Tibial nerve (tissue), 4 donors: Measurements from ENCODE around the gene SFTPB. TPM values are rescaled to one million over a fixed set of nuclear protein-coding genes. Genes with fewer than 3 reads are reported as not detected.

Source experiments
- DNase-seq, 2 donors: peaks; one replicate each; pipeline ENCODE4 v3.0.0-alpha.2; 2019; ENCODE audit warnings: low spot score in 2 of 2
- H3K27ac ChIP-seq, 4 donors: fragments of 200-600 bp; sonication (generic) in 3 of 4; one replicate each; pipeline ENCODE4 v1.5.1; 2017 to 2019; ENCODE audit warnings: mild to moderate bottlenecking in 1 of 4
- H3K27me3 ChIP-seq, 2 donors: fragments of 200-600 bp; sonication (generic) in 1 of 2; one replicate each; pipeline versions ENCODE4 v1.5.1 to v1.6.0; 2017 to 2019
- H3K36me3 ChIP-seq, 3 donors: fragments of 200-600 bp; sonication (generic); one replicate each; pipeline ENCODE4 v1.5.1; 2018 to 2019
- H3K4me1 ChIP-seq, 4 donors: fragments of 200-600 bp; sonication (generic) in 3 of 4; one replicate each; pipeline ENCODE4 v1.5.1; 2017 to 2019
- H3K4me3 ChIP-seq, 4 donors: fragments of 200-600 bp; sonication (generic) in 3 of 4; one replicate each; pipeline ENCODE4 v1.5.1; 2017 to 2019; ENCODE audit warnings: mild to moderate bottlenecking in 1 of 4, moderate library complexity in 1 of 4
- H3K9me3 ChIP-seq, 4 donors: fragments of 200-600 bp; sonication (generic) in 3 of 4; one replicate each; pipeline ENCODE4 v1.5.1; 2017 to 2019
- EP300 ChIP-seq, 2 donors: sonication (generic); formaldehyde crosslinking; IDR thresholded peaks; one replicate each; pipeline ENCODE4 v1.6.1; 2017; ENCODE audit warnings: antibody characterized with exemption in 2 of 2, mild to moderate bottlenecking in 1 of 2
- POLR2A ChIP-seq, 2 donors: fragments of 450-650 bp; IDR thresholded peaks; one replicate each; pipeline ENCODE4 v1.6.1; 2017; ENCODE audit warnings: antibody characterized with exemption in 2 of 2, mild to moderate bottlenecking in 2 of 2, moderate library complexity in 2 of 2
- WGBS, 2 donors: methylation state at CpG; one replicate each; pipeline ENCODE4 v1.1.5; 2018; 5-methylcytosine and 5-hydroxymethylcytosine counted together
- total RNA-seq, 4 donors: library from RNA; depleted of rRNA; stranded (reverse); fragments of >200 nt; gene quantifications; one replicate each; pipeline ENCODE4 v1.1.0, GENCODE V29; 2016
- TF ChIP-seq, protein P1 (sequence below), 5 experiments: fragments of 200-600 bp in 3 of 5; fragments of 450-650 bp in 2 of 5; sonication (generic) in 3 of 5; IDR thresholded peaks; one replicate each; pipeline ENCODE4 v1.5.1; 2016 to 2019; ENCODE audit warnings: antibody characterized with exemption in 5 of 5, mild to moderate bottlenecking in 3 of 5, moderate library complexity in 2 of 5

SFTPB gene
- total RNA-seq, 4 donors from 2014 or later: not detected

DNA sequence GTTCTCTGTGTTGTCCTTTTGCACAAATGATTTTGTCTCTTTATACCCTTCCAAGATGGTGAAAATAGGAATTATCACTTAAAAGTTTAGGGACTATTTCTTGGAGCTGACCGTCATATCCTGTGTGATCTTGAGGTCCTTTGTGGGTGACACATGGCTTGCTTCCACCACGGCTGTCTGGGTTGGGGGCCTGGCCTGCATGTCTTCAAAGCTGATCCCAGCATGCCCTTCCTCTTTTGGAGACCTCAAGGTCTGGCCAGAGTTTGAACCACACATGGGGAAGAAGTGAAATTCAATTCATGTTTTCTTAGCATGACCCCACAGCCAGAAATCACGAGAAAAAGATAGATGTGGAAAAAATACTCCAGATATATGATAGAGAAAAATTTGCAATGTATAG, 14.0 kb downstream of the SFTPB start:
- DNase-seq: no peak
- Histone ChIP-seq H3K4me3 (no peak overlapping the region), H3K27ac (no peak overlapping the region), H3K36me3 (peaks cover 0 to 79% (median 14%) of the 10 kb centered on the region in 3 donors), H3K9me3 (no peaks in the 10 kb centered on the region), H3K4me1 (no peaks in the 10 kb centered on the region), H3K27me3 (no peaks in the 10 kb centered on the region)
- no peak for TF ChIP-seq EP300 (IDR thresholded peaks at IDR 0.05)
- no peak for TF ChIP-seq POLR2A (IDR thresholded peaks at IDR 0.05)
- TF ChIP-seq, protein P1, sequence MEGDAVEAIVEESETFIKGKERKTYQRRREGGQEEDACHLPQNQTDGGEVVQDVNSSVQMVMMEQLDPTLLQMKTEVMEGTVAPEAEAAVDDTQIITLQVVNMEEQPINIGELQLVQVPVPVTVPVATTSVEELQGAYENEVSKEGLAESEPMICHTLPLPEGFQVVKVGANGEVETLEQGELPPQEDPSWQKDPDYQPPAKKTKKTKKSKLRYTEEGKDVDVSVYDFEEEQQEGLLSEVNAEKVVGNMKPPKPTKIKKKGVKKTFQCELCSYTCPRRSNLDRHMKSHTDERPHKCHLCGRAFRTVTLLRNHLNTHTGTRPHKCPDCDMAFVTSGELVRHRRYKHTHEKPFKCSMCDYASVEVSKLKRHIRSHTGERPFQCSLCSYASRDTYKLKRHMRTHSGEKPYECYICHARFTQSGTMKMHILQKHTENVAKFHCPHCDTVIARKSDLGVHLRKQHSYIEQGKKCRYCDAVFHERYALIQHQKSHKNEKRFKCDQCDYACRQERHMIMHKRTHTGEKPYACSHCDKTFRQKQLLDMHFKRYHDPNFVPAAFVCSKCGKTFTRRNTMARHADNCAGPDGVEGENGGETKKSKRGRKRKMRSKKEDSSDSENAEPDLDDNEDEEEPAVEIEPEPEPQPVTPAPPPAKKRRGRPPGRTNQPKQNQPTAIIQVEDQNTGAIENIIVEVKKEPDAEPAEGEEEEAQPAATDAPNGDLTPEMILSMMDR (IDR thresholded peaks at IDR 0.05): no peak
- WGBS, 2 donors: 69 to 71% methylated on average over 3 of the region's 3 CpGs

DNA sequence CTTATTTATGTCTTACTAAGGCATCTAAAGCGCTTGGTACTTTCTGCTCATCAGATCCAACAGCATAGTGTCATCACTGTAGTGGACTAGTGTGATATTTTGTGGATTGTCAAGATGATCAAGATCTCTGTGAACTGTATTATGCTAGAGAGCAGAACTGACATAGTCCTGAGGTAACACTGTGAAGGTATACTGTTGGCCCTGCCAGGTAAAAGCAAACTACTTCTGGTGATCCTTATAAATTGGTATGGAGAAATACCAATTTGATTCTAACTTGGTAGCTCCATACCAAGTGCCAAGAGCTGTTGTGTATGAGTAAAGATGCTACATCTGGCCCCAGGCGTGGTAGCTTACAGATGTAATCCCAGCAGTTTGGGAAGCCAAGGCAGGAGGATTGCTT, 15.9 kb downstream of the SFTPB start:
- H3K4me3 ChIP-seq: no peak overlapping the region
- H3K9me3 ChIP-seq: no peaks in the 10 kb centered on the region
- H3K27ac ChIP-seq: peak overlapping the region in 1 of 4 donors; percentile 58
- no peaks in the 10 kb centered on the region for H3K27me3 ChIP-seq
- DNase-seq: no peak
- peaks cover 4 to 81% (median 20%) of the 10 kb centered on the region in 3 donors for H3K36me3 ChIP-seq
- TF ChIP-seq POLR2A (IDR thresholded peaks at IDR 0.05) (no peak), EP300 (IDR thresholded peaks at IDR 0.05) (no peak)
- TF ChIP-seq, protein P1 (IDR thresholded peaks at IDR 0.05): no peak
- no peaks in the 10 kb centered on the region for H3K4me1 ChIP-seq
- WGBS, 2 donors: 98 to 100% methylated on average over 2 of the region's 2 CpGs

DNA sequence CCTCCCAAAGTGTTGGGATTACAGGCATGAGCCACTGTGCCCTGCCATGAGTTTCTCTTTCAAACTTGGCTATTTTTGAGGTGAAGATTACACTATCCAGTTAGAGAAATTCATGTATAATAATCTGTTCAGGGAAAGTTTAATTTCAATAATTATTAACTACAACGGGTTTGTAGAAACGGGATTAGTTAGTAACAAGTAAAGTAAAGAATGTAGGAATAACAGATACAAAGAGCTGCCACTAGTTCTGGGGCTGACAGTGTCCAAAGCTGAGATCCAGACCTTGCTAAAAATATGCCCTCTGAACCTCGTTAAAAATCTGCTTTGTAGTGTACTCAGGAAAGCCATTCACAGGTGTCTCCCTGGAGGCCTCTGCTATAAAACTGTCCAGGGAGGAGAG, 16.9 kb downstream of the SFTPB start:
- 83 to 86% methylated on average over 3 of the region's 3 CpGs for WGBS, 2 donors
- Histone ChIP-seq H3K9me3 (no peaks in the 10 kb centered on the region), H3K4me1 (no peaks in the 10 kb centered on the region), H3K27ac (no peak overlapping the region), H3K27me3 (no peaks in the 10 kb centered on the region), H3K36me3 (peaks cover 4 to 82% (median 22%) of the 10 kb centered on the region in 3 donors), H3K4me3 (no peak overlapping the region)
- no peak for DNase-seq
- TF ChIP-seq POLR2A (IDR thresholded peaks at IDR 0.05): no peak
- no peak for TF ChIP-seq EP300 (IDR thresholded peaks at IDR 0.05)
- TF ChIP-seq, protein P1 (IDR thresholded peaks at IDR 0.05): no peak

DNA sequence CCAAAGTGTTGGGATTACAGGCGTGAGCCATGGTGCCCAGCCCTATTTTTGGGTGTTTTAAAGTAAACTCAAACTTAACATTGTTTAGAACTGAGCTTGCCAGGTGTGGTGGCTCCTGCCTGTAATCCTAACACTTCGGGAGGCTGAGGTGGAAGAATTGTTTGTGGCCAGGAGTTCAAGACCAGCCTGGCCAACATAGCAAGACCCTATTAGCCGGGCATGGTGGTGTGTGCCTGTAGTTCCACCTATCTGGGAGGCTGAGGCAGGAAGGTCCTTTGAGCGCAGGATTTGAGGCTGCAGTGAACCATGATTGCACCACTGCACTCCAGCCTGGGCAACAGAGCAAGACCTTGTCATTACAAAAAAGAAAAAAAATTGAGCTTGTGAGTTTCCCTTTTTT, 17.5 kb downstream of the SFTPB start:
- no peak for DNase-seq
- Histone ChIP-seq H3K4me3 (no peak overlapping the region), H3K27ac (no peak overlapping the region), H3K36me3 (peaks cover 4 to 85% (median 28%) of the 10 kb centered on the region in 3 donors), H3K4me1 (no peaks in the 10 kb centered on the region), H3K9me3 (no peaks in the 10 kb centered on the region), H3K27me3 (no peaks in the 10 kb centered on the region)
- 97 to 100% methylated on average over 4 of the region's 4 CpGs for WGBS, 2 donors
- TF ChIP-seq EP300 (IDR thresholded peaks at IDR 0.05) (no peak), POLR2A (IDR thresholded peaks at IDR 0.05) (no peak)
- TF ChIP-seq, protein P1 (IDR thresholded peaks at IDR 0.05): no peak

DNA sequence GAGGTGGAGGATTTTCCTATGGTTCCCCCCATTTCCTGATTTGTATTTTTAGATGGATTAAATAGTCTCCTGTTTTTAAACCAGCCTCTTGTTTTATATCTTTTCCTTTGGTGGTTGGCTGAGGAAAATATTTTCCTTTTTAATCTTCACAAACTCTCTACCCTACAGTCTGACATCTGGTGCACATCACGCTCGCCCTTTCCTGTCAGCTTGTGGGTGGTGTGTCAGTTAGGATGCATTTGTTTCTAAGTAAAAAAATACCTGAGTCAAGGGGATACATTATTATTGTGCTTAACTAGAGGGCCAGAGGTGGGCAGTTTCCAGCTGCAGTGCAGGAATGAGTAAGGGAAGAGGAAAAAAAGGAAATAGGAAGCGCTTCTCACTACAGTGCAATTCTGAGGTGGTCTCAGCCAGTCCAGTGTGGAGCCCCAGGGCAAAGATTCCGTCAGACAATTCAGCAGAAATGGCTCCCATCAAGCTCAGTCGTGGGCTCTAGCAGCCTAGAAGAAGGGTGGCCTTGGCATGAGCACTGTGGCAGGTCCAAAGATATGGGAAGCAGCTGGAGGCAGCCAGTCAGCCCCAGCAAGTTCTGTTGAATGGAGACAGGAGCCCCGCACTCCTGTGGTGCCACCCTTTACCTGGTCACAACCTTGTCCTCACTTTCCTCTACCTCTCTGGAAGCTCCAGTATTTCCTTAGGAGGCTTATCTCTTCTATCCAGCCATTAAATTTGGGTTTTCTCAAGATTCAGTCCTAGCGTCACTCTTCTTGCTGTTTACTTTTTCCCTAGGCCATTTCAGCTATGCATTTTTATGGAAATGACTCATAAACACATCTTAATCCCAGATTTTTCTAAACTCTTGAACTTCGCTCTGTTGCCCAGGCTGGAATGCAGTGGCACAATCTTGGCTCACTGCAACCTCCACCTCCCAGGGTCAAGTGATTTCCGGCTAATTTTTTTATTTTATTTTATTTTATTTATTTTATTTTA, 18.5 kb downstream of the SFTPB start:
- Histone ChIP-seq H3K4me1 (no peaks in the 10 kb centered on the region), H3K27ac (no peak overlapping the region), H3K27me3 (no peaks in the 10 kb centered on the region), H3K36me3 (peaks cover 4 to 95% (median 35%) of the 10 kb centered on the region in 3 donors), H3K9me3 (no peaks in the 10 kb centered on the region), H3K4me3 (no peak overlapping the region)
- WGBS, 2 donors: 79 to 83% methylated on average over 9 of the region's 9 CpGs
- DNase-seq: no peak
- TF ChIP-seq POLR2A (IDR thresholded peaks at IDR 0.05) (no peak), EP300 (IDR thresholded peaks at IDR 0.05) (no peak)
- TF ChIP-seq, protein P1 (IDR thresholded peaks at IDR 0.05): no peak
